ENCODE data around the gene CAB39L.

CAB39L gene

DNA sequence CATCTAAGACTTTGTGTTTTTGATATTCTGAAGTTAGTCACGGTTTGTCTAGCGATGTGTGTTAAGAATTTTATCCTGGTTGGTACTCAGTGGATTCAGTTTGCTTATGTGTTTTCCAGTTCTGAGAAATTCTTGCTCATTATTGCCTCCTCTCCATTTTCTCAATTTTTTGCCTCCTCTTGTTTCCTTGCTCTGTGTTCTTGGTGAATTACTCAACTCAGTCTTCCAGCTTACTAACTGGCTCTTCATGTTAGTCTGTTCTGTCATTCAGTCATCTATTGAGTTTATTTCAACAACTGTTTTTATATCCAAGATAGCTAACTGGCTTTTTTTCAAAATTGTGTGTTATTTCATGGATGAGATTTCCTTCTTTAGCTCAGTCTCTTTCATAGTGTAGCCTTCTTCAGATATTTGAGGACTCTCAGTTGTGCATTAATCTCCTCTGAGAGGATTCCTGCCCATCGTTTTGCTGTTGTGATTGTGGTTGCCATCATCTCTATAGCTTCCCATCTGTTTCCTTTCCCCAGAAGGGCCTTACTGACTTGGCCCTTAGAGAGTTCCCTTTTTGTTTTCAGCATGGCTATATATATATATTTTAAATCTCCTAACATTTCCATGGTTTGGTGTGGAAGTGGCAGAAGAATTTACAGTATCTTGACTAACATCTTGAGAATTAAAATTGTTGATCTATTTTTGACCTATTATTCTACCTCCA lies 6.4 kb upstream of the CAB39L start:
- no peaks in the 10 kb centered on the region for H3K9me3 ChIP-seq (ENCODE audit: severe bottlenecking)
- ATAC-seq (ENCODE audit: low read depth), result no peak
- no peaks in the 10 kb centered on the region for H3K27me3 ChIP-seq (ENCODE audit: insufficient read depth, poor library complexity, severe bottlenecking)
- H3K36me3 ChIP-seq (ENCODE audit: low read depth), result 0 out of 2 replicates have a peak, but pooled peaks cover 3% of the 10 kb centered on the region
- TF ChIP-seq, protein P1, sequence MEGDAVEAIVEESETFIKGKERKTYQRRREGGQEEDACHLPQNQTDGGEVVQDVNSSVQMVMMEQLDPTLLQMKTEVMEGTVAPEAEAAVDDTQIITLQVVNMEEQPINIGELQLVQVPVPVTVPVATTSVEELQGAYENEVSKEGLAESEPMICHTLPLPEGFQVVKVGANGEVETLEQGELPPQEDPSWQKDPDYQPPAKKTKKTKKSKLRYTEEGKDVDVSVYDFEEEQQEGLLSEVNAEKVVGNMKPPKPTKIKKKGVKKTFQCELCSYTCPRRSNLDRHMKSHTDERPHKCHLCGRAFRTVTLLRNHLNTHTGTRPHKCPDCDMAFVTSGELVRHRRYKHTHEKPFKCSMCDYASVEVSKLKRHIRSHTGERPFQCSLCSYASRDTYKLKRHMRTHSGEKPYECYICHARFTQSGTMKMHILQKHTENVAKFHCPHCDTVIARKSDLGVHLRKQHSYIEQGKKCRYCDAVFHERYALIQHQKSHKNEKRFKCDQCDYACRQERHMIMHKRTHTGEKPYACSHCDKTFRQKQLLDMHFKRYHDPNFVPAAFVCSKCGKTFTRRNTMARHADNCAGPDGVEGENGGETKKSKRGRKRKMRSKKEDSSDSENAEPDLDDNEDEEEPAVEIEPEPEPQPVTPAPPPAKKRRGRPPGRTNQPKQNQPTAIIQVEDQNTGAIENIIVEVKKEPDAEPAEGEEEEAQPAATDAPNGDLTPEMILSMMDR (IDR thresholded peaks at IDR 0.05; ENCODE audit: poor library complexity, severe bottlenecking), result no peak
- H3K27ac ChIP-seq (ENCODE audit: poor library complexity, severe bottlenecking), result no peak overlapping the region
- peaks cover 12% of the 10 kb centered on the region for H3K4me1 ChIP-seq (ENCODE audit: insufficient read depth, poor library complexity, severe bottlenecking)
- DNase-seq (ENCODE audit: low spot score), result no peak
- H3K4me3 ChIP-seq (ENCODE audit: severe bottlenecking), result no peak overlapping the region

- H3K27ac ChIP-seq (ENCODE audit: poor library complexity, severe bottlenecking), result no peak overlapping the region
- peaks cover 12% of the 10 kb centered on the region for H3K4me1 ChIP-seq (ENCODE audit: insufficient read depth, poor library complexity, severe bottlenecking)
- no peaks in the 10 kb centered on the region for H3K9me3 ChIP-seq (ENCODE audit: severe bottlenecking)
- no peaks in the 10 kb centered on the region for H3K27me3 ChIP-seq (ENCODE audit: insufficient read depth, poor library complexity, severe bottlenecking)
- H3K36me3 ChIP-seq (ENCODE audit: low read depth), result 0 out of 2 replicates have a peak, but pooled peaks cover 3% of the 10 kb centered on the region
- TF ChIP-seq, protein P1 (IDR thresholded peaks at IDR 0.05; ENCODE audit: poor library complexity, severe bottlenecking), result no peak
- no peak overlapping the region for H3K4me3 ChIP-seq (ENCODE audit: severe bottlenecking)
- DNase-seq (ENCODE audit: low spot score) (no peak), ATAC-seq (ENCODE audit: low read depth) (no peak)
Measured at GRCh38 chr13:49448753-49449152, 4.9 kb upstream of the CAB39L start.

DNA sequence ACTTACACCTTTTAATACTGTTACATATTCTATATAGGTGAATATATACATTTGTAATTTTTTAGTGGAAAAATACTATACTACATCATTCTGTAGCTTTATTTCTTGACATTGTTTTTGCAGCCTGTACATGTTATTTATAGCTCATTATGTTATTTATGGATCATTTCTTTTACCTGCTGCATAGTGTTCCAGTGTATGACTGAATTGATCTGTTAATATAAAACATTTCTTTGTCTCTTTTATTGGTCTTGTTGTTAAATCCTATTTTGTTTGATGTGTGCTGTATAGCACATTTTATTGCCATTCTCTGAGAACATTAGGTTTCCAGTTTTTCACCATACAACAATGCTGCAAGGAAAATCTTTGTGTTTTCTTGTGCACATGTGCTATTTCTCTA lies 2.6 kb upstream of the CAB39L start:
- DNase-seq (ENCODE audit: low spot score), result no peak
- TF ChIP-seq, protein P1 (IDR thresholded peaks at IDR 0.05; ENCODE audit: poor library complexity, severe bottlenecking), result no peak
- H3K4me1 ChIP-seq (ENCODE audit: insufficient read depth, poor library complexity, severe bottlenecking), result peaks cover 12% of the 10 kb centered on the region

GRCh38 chr13:49444524-49445395 lies 896 bp upstream of the CAB39L start:
- DNase-seq (ENCODE audit: low spot score) (no peak), ATAC-seq (ENCODE audit: low read depth) (peak; percentile 17)
- Histone ChIP-seq H3K36me3 (ENCODE audit: low read depth) (no peaks in the 10 kb centered on the region), H3K4me1 (ENCODE audit: insufficient read depth, poor library complexity, severe bottlenecking) (peaks cover 12% of the 10 kb centered on the region), H3K27me3 (ENCODE audit: insufficient read depth, poor library complexity, severe bottlenecking) (no peaks in the 10 kb centered on the region), H3K27ac (ENCODE audit: poor library complexity, severe bottlenecking) (peak overlapping the region; percentile 82), H3K4me3 (ENCODE audit: severe bottlenecking) (peak overlapping the region; percentile 68), H3K9me3 (ENCODE audit: severe bottlenecking) (no peaks in the 10 kb centered on the region)
- TF ChIP-seq, protein P1 (IDR thresholded peaks at IDR 0.05; ENCODE audit: poor library complexity, severe bottlenecking), result no peak

More for the DNA sequence above, 2.6 kb upstream of the CAB39L start:
- Histone ChIP-seq H3K9me3 (ENCODE audit: severe bottlenecking) (no peaks in the 10 kb centered on the region), H3K27me3 (ENCODE audit: insufficient read depth, poor library complexity, severe bottlenecking) (no peaks in the 10 kb centered on the region), H3K36me3 (ENCODE audit: low read depth) (no peaks in the 10 kb centered on the region), H3K4me3 (ENCODE audit: severe bottlenecking) (no peak overlapping the region), H3K27ac (ENCODE audit: poor library complexity, severe bottlenecking) (no peak overlapping the region)
- no peak for ATAC-seq (ENCODE audit: low read depth)

All from RWPE2 (cell line).